ENCODE results near the gene PLCB2. TPM values are rescaled to one million over a fixed set of nuclear protein-coding genes. Genes with fewer than 3 reads are reported as not detected.
A peak's percentile ranks its signal among the peaks of the same experiment; 100 is the strongest.

Gene PLCB2
- total and polyA plus RNA-seq, 9 of the 15 experiments (the other 6 are each of a cell fraction or from before 2014, with no cell fraction given): 0.37 to 12.3 (median 8.0) TPM

DNA sequence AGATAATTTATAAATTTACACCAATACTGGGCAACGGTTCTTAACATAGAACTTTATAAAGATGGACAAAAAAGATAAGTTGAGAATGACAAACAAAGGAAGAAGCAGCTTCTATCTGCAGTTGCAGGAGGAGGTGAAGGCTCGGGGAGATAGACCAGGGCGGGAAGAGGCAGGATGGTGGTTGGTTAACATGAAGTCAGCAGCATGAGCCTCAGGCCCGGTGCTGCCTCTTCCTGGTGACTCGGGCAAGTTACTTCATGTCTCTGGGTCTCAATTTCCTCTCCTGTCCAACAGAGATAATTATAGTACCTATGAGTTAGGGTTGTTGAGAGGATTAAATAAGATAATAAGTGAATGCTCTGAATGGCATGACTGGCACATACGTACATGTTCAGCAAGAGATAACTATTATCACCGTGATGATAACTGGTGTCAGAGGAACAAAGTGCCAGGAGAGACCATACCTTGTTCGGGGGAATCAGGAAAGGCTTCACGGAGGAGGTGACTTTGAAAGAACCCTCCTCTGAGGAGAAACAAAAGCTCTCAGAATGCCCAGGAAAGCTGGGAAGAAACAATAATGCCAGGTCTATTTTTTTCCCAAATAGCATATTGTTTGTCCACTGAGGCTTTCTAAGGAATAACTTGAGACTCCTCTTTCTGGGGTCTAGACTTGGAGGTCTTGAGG is 64.5 kb downstream of the PLCB2 start (continued):
- TF ChIP-seq, protein P1, sequence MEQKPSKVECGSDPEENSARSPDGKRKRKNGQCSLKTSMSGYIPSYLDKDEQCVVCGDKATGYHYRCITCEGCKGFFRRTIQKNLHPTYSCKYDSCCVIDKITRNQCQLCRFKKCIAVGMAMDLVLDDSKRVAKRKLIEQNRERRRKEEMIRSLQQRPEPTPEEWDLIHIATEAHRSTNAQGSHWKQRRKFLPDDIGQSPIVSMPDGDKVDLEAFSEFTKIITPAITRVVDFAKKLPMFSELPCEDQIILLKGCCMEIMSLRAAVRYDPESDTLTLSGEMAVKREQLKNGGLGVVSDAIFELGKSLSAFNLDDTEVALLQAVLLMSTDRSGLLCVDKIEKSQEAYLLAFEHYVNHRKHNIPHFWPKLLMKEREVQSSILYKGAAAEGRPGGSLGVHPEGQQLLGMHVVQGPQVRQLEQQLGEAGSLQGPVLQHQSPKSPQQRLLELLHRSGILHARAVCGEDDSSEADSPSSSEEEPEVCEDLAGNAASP (IDR thresholded peaks at IDR 0.05): no peak
- TF ChIP-seq GTF2F1 (IDR thresholded peaks at IDR 0.05; ENCODE audit: low read depth, low read length) (no peak), MYC (IDR thresholded peaks at IDR 0.05; ENCODE audit: low read depth, low read length) (no peak), MYC (CRISPR knock-in tag; IDR thresholded peaks at IDR 0.05; ENCODE audit: borderline replicate concordance, low read depth) (no peak), SMARCA5 (IDR thresholded peaks at IDR 0.05) (peak; percentile 62; the same call in 1 of the 2 replicates), TEAD1 (CRISPR knock-in tag; IDR thresholded peaks at IDR 0.05) (no peak)
- TF ChIP-seq, protein P2, sequence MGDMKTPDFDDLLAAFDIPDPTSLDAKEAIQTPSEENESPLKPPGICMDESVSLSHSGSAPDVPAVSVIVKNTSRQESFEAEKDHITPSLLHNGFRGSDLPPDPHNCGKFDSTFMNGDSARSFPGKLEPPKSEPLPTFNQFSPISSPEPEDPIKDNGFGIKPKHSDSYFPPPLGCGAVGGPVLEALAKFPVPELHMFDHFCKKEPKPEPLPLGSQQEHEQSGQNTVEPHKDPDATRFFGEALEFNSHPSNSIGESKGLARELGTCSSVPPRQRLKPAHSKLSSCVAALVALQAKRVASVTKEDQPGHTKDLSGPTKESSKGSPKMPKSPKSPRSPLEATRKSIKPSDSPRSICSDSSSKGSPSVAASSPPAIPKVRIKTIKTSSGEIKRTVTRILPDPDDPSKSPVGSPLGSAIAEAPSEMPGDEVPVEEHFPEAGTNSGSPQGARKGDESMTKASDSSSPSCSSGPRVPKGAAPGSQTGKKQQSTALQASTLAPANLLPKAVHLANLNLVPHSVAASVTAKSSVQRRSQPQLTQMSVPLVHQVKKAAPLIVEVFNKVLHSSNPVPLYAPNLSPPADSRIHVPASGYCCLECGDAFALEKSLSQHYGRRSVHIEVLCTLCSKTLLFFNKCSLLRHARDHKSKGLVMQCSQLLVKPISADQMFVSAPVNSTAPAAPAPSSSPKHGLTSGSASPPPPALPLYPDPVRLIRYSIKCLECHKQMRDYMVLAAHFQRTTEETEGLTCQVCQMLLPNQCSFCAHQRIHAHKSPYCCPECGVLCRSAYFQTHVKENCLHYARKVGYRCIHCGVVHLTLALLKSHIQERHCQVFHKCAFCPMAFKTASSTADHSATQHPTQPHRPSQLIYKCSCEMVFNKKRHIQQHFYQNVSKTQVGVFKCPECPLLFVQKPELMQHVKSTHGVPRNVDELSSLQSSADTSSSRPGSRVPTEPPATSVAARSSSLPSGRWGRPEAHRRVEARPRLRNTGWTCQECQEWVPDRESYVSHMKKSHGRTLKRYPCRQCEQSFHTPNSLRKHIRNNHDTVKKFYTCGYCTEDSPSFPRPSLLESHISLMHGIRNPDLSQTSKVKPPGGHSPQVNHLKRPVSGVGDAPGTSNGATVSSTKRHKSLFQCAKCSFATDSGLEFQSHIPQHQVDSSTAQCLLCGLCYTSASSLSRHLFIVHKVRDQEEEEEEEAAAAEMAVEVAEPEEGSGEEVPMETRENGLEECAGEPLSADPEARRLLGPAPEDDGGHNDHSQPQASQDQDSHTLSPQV (IDR thresholded peaks at IDR 0.05): 0 out of 2 replicates have a peak, but pooled peaks have one; percentile 21
- TF ChIP-seq, protein P3, sequence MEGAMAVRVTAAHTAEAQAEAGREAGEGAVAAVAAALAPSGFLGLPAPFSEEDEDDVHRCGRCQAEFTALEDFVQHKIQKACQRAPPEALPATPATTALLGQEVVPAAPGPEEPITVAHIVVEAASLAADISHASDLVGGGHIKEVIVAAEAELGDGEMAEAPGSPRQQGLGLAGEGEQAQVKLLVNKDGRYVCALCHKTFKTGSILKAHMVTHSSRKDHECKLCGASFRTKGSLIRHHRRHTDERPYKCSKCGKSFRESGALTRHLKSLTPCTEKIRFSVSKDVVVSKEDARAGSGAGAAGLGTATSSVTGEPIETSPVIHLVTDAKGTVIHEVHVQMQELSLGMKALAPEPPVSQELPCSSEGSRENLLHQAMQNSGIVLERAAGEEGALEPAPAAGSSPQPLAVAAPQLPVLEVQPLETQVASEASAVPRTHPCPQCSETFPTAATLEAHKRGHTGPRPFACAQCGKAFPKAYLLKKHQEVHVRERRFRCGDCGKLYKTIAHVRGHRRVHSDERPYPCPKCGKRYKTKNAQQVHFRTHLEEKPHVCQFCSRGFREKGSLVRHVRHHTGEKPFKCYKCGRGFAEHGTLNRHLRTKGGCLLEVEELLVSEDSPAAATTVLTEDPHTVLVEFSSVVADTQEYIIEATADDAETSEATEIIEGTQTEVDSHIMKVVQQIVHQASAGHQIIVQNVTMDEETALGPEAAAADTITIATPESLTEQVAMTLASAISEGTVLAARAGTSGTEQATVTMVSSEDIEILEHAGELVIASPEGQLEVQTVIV (CRISPR knock-in tag; IDR thresholded peaks at IDR 0.05; ENCODE audit: borderline replicate concordance): no peak
